Astrocyte of the hippocampus (primary cell): ENCODE results near the gene NASP.

ENCODE experiments used
- DNase-seq: peaks from one replicate; pipeline ENCODE4 v3.0.0; 2011; ENCODE audit warnings: low read depth, low spot score

The NASP gene

DNA sequence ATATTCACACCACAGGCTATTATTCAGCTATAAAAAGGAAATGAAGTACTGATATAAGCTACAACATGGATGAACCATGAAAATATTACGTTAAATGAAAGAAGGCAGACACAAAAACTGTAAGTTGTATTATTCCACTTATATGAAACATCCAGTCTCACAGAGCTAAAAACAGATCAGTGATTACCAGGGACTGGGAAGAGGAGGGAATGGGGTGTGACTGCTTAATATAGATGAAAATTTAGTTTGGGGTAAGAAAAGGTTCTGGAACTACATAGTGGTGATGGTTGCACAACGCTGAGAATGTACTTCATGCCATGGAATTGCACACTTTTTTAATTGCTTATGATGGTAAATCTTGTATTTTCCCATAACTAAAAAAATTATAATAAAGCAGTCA lies 83.0 kb downstream of the NASP start:
- DNase-seq = no peak

DNA sequence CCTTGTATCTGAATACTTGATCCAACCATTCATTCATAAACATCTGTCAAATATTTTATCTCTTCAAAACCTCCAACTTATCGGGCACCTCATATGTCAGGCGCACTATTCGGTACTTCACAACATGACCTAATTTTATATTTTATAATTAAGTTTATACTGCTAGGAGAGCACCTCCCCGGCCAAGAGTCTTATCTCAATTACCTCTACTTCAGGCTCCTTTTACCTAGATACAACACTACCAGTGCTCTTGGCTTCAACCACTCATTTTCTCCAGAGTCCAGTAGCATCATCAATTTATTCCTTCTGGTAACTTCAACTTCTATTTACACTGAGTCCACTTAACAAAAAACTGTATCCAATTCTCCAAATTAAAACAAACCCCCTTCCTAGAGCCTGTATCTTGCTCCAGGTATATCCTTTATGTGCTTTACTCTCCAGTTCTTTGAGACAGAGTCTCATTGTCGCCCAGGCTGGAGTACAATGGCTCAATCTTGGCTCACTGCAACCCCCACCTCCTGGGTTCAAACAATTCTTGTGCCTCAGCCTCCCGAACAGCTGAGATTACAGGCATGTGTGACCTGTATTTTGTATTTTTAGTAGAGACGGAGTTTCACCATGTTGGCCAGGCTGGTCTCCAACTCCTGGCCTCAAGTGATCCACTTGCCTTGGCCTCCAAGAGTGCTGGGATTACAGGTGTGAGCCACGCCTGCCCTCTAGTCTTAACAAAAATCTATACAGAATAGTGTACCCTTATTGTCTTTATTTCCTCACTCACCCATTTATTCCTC lies 83.7 kb downstream of the NASP start:
- DNase-seq = no peak
